B cell (primary cell): ENCODE data around the gene LAGE3. TPM values are rescaled to one million over a fixed set of nuclear protein-coding genes. Genes with fewer than 3 reads are reported as not detected.

Experiments
- ATAC-seq: fragments of 200-7000 bp; cut with Tn5 transposase; one replicate; pipeline ENCODE4 v1.10.0; 2021; ENCODE audit warnings: low read depth, mild to moderate bottlenecking, moderate number of reproducible peaks, moderate library complexity
- CTCF ChIA-PET: fragments of 350-600 bp; sonication (Branson Sonifier 250); formaldehyde crosslinking; loops from one replicate; lab custom pipeline; 2021; ENCODE audit warnings: antibody characterized with exemption, inconsistent platforms; lab: Charles Lee
- POLR2A ChIA-PET: fragments of 350-600 bp; sonication (Branson Sonifier 250); formaldehyde crosslinking; loops from one replicate; lab custom pipeline; 2021; ENCODE audit warnings: antibody characterized with exemption; lab: Charles Lee
- DNase-seq: peaks from one replicate; pipeline ENCODE4 v3.0.0; 2013
- H2AFZ ChIP-seq: 2 replicates; pipeline ENCODE4 v1.6.1; 2012; ENCODE audit warnings: mild to moderate bottlenecking, low read depth, low read length; ENCODE audit not compliant: insufficient read depth, poor library complexity, severe bottlenecking
- H3K27ac ChIP-seq, 2 donors: 1 replicate in 1 of 2; 2 replicates in 1 of 2; pipeline ENCODE4 v1.5.1; 2012 to 2013; ENCODE audit warnings: low read length in 2 of 2, mild to moderate bottlenecking in 2 of 2, moderate library complexity in 1 of 2
- H3K27me3 ChIP-seq, 4 experiments: fragments of 200-600 bp in 1 of 4; sonication (generic) in 1 of 4; replicated peaks in 1 of 4; 1 replicate in 2 of 4; 2 replicates in 2 of 4; pipeline versions ENCODE4 v1.6.1 to v1.7.0; 2013 to 2016; ENCODE audit warnings: low read length in 3 of 4, mild to moderate bottlenecking in 2 of 4, mixed read lengths in 1 of 4, moderate library complexity in 1 of 4; ENCODE audit not compliant: insufficient read depth in 4 of 4, control insufficient read depth in 3 of 4; ENCODE audit errors: control extremely low read depth in 1 of 4
- H3K36me3 ChIP-seq, 2 experiments: replicated peaks in 1 of 2; 1 replicate in 1 of 2; 2 replicates in 1 of 2; pipeline versions ENCODE4 v1.6.1 to v1.7.1; 2013; ENCODE audit warnings: low read length in 1 of 2; ENCODE audit not compliant: insufficient read depth in 2 of 2, control insufficient read depth in 1 of 2; ENCODE audit errors: control extremely low read depth in 1 of 2, extremely low read depth in 1 of 2
- H3K4me1 ChIP-seq, 2 donors: fragments of 200-600 bp in 1 of 2; sonication (generic) in 1 of 2; 1 replicate in 1 of 2; 2 replicates in 1 of 2; pipeline versions ENCODE4 v1.5.1 to v1.6.1; 2013 to 2017; ENCODE audit warnings: low read length in 2 of 2; ENCODE audit not compliant: control insufficient read depth in 2 of 2, insufficient read depth in 2 of 2
- H3K4me2 ChIP-seq: replicated peaks from 2 replicates; pipeline ENCODE3; 2012; ENCODE audit warnings: mild to moderate bottlenecking, low read depth, low read length; ENCODE audit not compliant: poor library complexity, severe bottlenecking
- H3K4me3 ChIP-seq, 5 experiments: fragments of 200-600 bp in 1 of 5; sonication (generic) in 1 of 5; 1 replicate in 3 of 5; 2 replicates in 2 of 5; pipeline versions ENCODE4 v1.5.1 to v1.7.0; 2011 to 2016; ENCODE audit warnings: low read length in 4 of 5, mild to moderate bottlenecking in 4 of 5, low read depth in 2 of 5, control low read depth in 1 of 5, moderate library complexity in 1 of 5; ENCODE audit not compliant: insufficient read depth in 1 of 5; ENCODE audit errors: control extremely low read depth in 1 of 5, extremely low read depth in 1 of 5
- H3K79me2 ChIP-seq: fragments of 200-600 bp; sonication (generic); one replicate; pipeline ENCODE4 v1.6.0; 2016; ENCODE audit warnings: low read length; ENCODE audit not compliant: control insufficient read depth, insufficient read depth
- H3K9ac ChIP-seq: fragments of 200-600 bp; sonication (generic); 2 replicates; pipeline ENCODE4 v1.6.1; 2017; ENCODE audit warnings: mild to moderate bottlenecking, low read length, moderate library complexity
- H3K9me3 ChIP-seq, 3 donors: one replicate each; pipeline versions ENCODE4 v1.6.1 to v1.7.1; 2013; ENCODE audit warnings: low read length in 2 of 3; ENCODE audit not compliant: control insufficient read depth in 2 of 3, insufficient read depth in 1 of 3; ENCODE audit errors: control extremely low read depth in 1 of 3
- H4K20me1 ChIP-seq: 2 replicates; pipeline ENCODE4 v1.6.0; 2012; ENCODE audit warnings: mild to moderate bottlenecking, low read length; ENCODE audit not compliant: insufficient read depth, control insufficient read depth, poor library complexity, severe bottlenecking
- H3K27ac Mint-ChIP-seq: one replicate; pipeline ENCODE4 v1.8.0; 2021; ENCODE audit warnings: mixed read lengths
- H3K27me3 Mint-ChIP-seq: one replicate; pipeline ENCODE4 v1.8.0; 2021; ENCODE audit warnings: mixed read lengths
- H3K4me1 Mint-ChIP-seq: one replicate; pipeline ENCODE4 v1.8.0; 2021; ENCODE audit warnings: mixed read lengths
- H3K4me3 Mint-ChIP-seq: one replicate; pipeline ENCODE4 v1.8.0; 2021; ENCODE audit warnings: mixed read lengths
- H3K9me3 Mint-ChIP-seq: one replicate; pipeline ENCODE4 v1.8.0; 2022; ENCODE audit warnings: mixed read lengths; ENCODE audit not compliant: insufficient read depth
- CTCF ChIP-seq: fragments of 200-600 bp; IDR thresholded peaks from one replicate; pipeline ENCODE4 v1.8.0; 2022; ENCODE audit warnings: antibody characterized with exemption, mild to moderate bottlenecking
- EZH2 ChIP-seq: IDR thresholded peaks from 2 replicates; pipeline ENCODE4 v1.6.1; 2012; ENCODE audit warnings: borderline replicate concordance, low read depth, mild to moderate bottlenecking, moderate library complexity, low read length; ENCODE audit not compliant: insufficient read depth, poor library complexity, severe bottlenecking
- WGBS: methylation state at CpG from one replicate; pipeline ENCODE4 v1.1.5; 2013; ENCODE audit warnings: missing lambda C conversion rate; ENCODE audit not compliant: insufficient coverage; 5-methylcytosine and 5-hydroxymethylcytosine counted together
- intact Hi-C: fragments of 100-400 bp; cut with micrococcal nuclease; formaldehyde crosslinking; loops from one replicate; pipeline ENCODE4 v1.10.0; 2022
- polyA plus RNA-seq: library from polyadenylated mRNA; depleted of rRNA; stranded (reverse); fragments of >200 nt; gene quantifications from 2 replicates; pipeline ENCODE4 v1.2.3, GENCODE V29; 2012
- total RNA-seq, 2 donors: library from RNA; stranded (reverse); fragments of 120-200 nt in 1 of 2; gene quantifications; 1 replicate in 1 of 2; 2 replicates in 1 of 2; pipeline versions ENCODE4 v1.2.3 to v1.2.4, GENCODE V29; 2013 to 2022

LAGE3 gene
- total and polyA plus RNA-seq, 2 donors (not counting 1 experiment from before 2014, with no cell fraction given) = 17.0 to 19.9 TPM

GRCh38 chrX:154508384-154508745 is 29.3 kb upstream of the LAGE3 start:
- H3K4me1 Mint-ChIP-seq = peaks cover 3% of the 10 kb centered on the region
- Histone ChIP-seq H3K27me3 (no peaks in the 10 kb centered on the region), H3K4me2 (no peak overlapping the region), H2AFZ (no peak overlapping the region), H3K4me3 (no peak overlapping the region), H3K36me3 (peaks cover 0 to 18% of the 10 kb centered on the region in 2 experiments), H3K4me1 (peaks cover 0 to 7% of the 10 kb centered on the region in 2 donors), H3K9me3 (peaks cover 0 to 3% (median 0%) of the 10 kb centered on the region in 3 donors), H4K20me1 (no peaks in the 10 kb centered on the region), H3K79me2 (no peaks in the 10 kb centered on the region), H3K27ac (no peak overlapping the region), H3K9ac (no peak overlapping the region)
- 97% methylated on average over 6 of the region's 13 CpGs for WGBS
- ATAC-seq (no peak), DNase-seq (no peak)
- intact Hi-C loops = no loop called here
- no peak overlapping the region for H3K27ac Mint-ChIP-seq
- POLR2A ChIA-PET = no interaction called here
- no peaks in the 10 kb centered on the region for H3K27me3 Mint-ChIP-seq
- no peak overlapping the region for H3K4me3 Mint-ChIP-seq
- CTCF ChIA-PET = no interaction called here
- no peaks in the 10 kb centered on the region for H3K9me3 Mint-ChIP-seq
- TF ChIP-seq CTCF = no peak
- TF ChIP-seq EZH2 = no peak

- peaks cover 0 to 18% of the 10 kb centered on the region in 2 experiments for H3K36me3 ChIP-seq
- WGBS = 97% methylated on average over 9 of the region's 24 CpGs
- H3K4me3 ChIP-seq = no peak overlapping the region
- POLR2A ChIA-PET = no interaction called here
- Mint-ChIP-seq H3K27ac (no peak overlapping the region), H3K9me3 (no peaks in the 10 kb centered on the region), H3K27me3 (no peaks in the 10 kb centered on the region), H3K4me1 (peaks cover 3% of the 10 kb centered on the region), H3K4me3 (no peak overlapping the region)
- ATAC-seq (no peak), DNase-seq (no peak)
- no peaks in the 10 kb centered on the region for H4K20me1 ChIP-seq
- CTCF ChIA-PET = no interaction called here
- peaks cover 0 to 7% of the 10 kb centered on the region in 2 donors for H3K4me1 ChIP-seq
- H2AFZ ChIP-seq = no peak overlapping the region
- no peaks in the 10 kb centered on the region for H3K27me3 ChIP-seq
- intact Hi-C loops = no loop called here
- H3K4me2 ChIP-seq = no peak overlapping the region
- no peak overlapping the region for H3K9ac ChIP-seq
- no peak for TF ChIP-seq CTCF
- TF ChIP-seq EZH2 = no peak
- H3K79me2 ChIP-seq = no peaks in the 10 kb centered on the region
- peaks cover 0 to 3% (median 0%) of the 10 kb centered on the region in 3 donors for H3K9me3 ChIP-seq
- H3K27ac ChIP-seq = no peak overlapping the region
Observed at GRCh38 chrX:154507673-154508383, 28.7 kb upstream of the LAGE3 start.
